ENCODE data around the gene IMPG2.

DNA sequence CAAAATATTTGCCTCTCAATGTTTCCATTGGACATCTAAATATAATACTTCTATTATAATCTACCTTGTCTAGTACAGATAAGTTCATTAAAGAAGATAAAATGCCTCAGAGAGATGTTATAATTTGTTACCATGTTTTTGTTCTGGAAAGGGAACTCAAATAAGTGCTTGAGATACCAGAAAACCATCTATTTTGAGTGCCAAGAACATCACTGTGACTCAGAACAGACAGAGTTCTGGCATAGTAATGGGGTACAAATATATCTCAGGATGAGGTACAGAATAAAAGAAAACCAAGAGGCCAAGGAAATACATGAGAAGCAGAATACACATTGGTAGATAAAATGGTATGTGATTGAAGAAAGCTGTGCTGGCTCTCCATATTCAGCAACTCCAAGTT, 58.9 kb downstream of the IMPG2 start:
- TF ChIP-seq CTCF (IDR thresholded peaks at IDR 0.05) (no peak), POLR2A (IDR thresholded peaks at IDR 0.05) (no peak)

Data from right lobe of liver (tissue), 4 donors.